ENCODE data around the gene REEP2. TPM values are rescaled to one million over a fixed set of nuclear protein-coding genes. Genes with fewer than 3 reads are reported as not detected.

REEP2 gene
- total and polyA plus RNA-seq, 2 experiments from 2014 or later: 0.66 to 0.67 TPM

GRCh38 chr5:138425079-138425478, 13.8 kb upstream of the REEP2 start:
- H3K4me2 ChIP-seq: no peak overlapping the region
- no peaks in the 10 kb centered on the region for H4K20me1 ChIP-seq (ENCODE audit: insufficient read depth, poor library complexity, severe bottlenecking)
- H3K27me3 ChIP-seq: no peaks in the 10 kb centered on the region
- no peaks in the 10 kb centered on the region for H3K9me3 ChIP-seq (ENCODE audit: low read depth)
- no peak overlapping the region for H2AFZ ChIP-seq
- H3K4me1 ChIP-seq (ENCODE audit: insufficient read depth): no peaks in the 10 kb centered on the region
- H3K4me3 ChIP-seq: no peak overlapping the region
- no peak overlapping the region for H3K27ac ChIP-seq
- H3K36me3 ChIP-seq (replicated peaks; ENCODE audit: insufficient read depth, low read depth): no peaks in the 10 kb centered on the region
- TF ChIP-seq EZH2 (IDR thresholded peaks at IDR 0.05; ENCODE audit: borderline replicate concordance): no peak
- no peak for TF ChIP-seq EZH2phosphoT487 (IDR thresholded peaks at IDR 0.05; ENCODE audit: low read depth, severe bottlenecking, unreplicated experiment)
- TF ChIP-seq CTCF (IDR thresholded peaks at IDR 0.05; ENCODE audit: poor library complexity): no peak
- H3K9me2 ChIP-seq (replicated peaks; ENCODE audit: insufficient read depth): no peaks in the 10 kb centered on the region
- 100% methylated on average over 1 of the region's 1 CpG for WGBS (ENCODE audit: low lambda C conversion rate, missing lambda C conversion rate)
- no peak for DNase-seq (ENCODE audit: low spot score)
- no peaks in the 10 kb centered on the region for H3K79me2 ChIP-seq

GRCh38 chr5:138435943-138436342, 2.9 kb upstream of the REEP2 start:
- DNase-seq (ENCODE audit: low spot score): no peak
- Histone ChIP-seq H2AFZ (no peak overlapping the region), H3K79me2 (no peaks in the 10 kb centered on the region), H3K36me3 (replicated peaks; ENCODE audit: insufficient read depth, low read depth) (no peaks in the 10 kb centered on the region), H3K9me3 (ENCODE audit: low read depth) (no peaks in the 10 kb centered on the region), H4K20me1 (ENCODE audit: insufficient read depth, poor library complexity, severe bottlenecking) (no peaks in the 10 kb centered on the region), H3K27me3 (no peaks in the 10 kb centered on the region), H3K4me3 (no peak overlapping the region), H3K4me2 (no peak overlapping the region), H3K9me2 (replicated peaks; ENCODE audit: insufficient read depth) (no peaks in the 10 kb centered on the region), H3K4me1 (ENCODE audit: insufficient read depth) (no peaks in the 10 kb centered on the region), H3K27ac (no peak overlapping the region)
- TF ChIP-seq EZH2phosphoT487 (IDR thresholded peaks at IDR 0.05; ENCODE audit: low read depth, severe bottlenecking, unreplicated experiment) (no peak), CTCF (IDR thresholded peaks at IDR 0.05; ENCODE audit: poor library complexity) (no peak), EZH2 (IDR thresholded peaks at IDR 0.05; ENCODE audit: borderline replicate concordance) (no peak)
- 82% methylated on average over 5 of the region's 5 CpGs for WGBS (ENCODE audit: low lambda C conversion rate, missing lambda C conversion rate)

GRCh38 chr5:138438003-138438723, 694 bp upstream of the REEP2 start:
- no peak overlapping the region for H3K27ac ChIP-seq
- H3K79me2 ChIP-seq: no peaks in the 10 kb centered on the region
- TF ChIP-seq CTCF (IDR thresholded peaks at IDR 0.05; ENCODE audit: poor library complexity): no peak
- no peak for TF ChIP-seq EZH2 (IDR thresholded peaks at IDR 0.05; ENCODE audit: borderline replicate concordance)
- no peak for TF ChIP-seq EZH2phosphoT487 (IDR thresholded peaks at IDR 0.05; ENCODE audit: low read depth, severe bottlenecking, unreplicated experiment)
- H3K4me3 ChIP-seq: no peak overlapping the region
- peak overlapping the region; percentile 81 for H3K4me2 ChIP-seq
- H3K4me1 ChIP-seq (ENCODE audit: insufficient read depth): no peaks in the 10 kb centered on the region
- no peaks in the 10 kb centered on the region for H3K27me3 ChIP-seq
- H3K9me2 ChIP-seq (replicated peaks; ENCODE audit: insufficient read depth): no peaks in the 10 kb centered on the region
- no peak overlapping the region for H2AFZ ChIP-seq
- WGBS (ENCODE audit: low lambda C conversion rate, missing lambda C conversion rate): 76% methylated on average over 11 of the region's 11 CpGs
- no peaks in the 10 kb centered on the region for H3K36me3 ChIP-seq (replicated peaks; ENCODE audit: insufficient read depth, low read depth)
- H4K20me1 ChIP-seq (ENCODE audit: insufficient read depth, poor library complexity, severe bottlenecking): no peaks in the 10 kb centered on the region
- no peak for DNase-seq (ENCODE audit: low spot score)
- H3K9me3 ChIP-seq (ENCODE audit: low read depth): no peaks in the 10 kb centered on the region
